ENCODE data around the gene NLRP9. TPM values are rescaled to one million over a fixed set of nuclear protein-coding genes. Genes with fewer than 3 reads are reported as not detected.
"Not testable (repeated sequence)": the region's sequence is repeated elsewhere in the genome, so short reads cannot be mapped to it uniquely, and the experiment has no call there.

NLRP9 gene
- total and polyA plus RNA-seq, 5 donors from 2014 or later: not detected

DNA sequence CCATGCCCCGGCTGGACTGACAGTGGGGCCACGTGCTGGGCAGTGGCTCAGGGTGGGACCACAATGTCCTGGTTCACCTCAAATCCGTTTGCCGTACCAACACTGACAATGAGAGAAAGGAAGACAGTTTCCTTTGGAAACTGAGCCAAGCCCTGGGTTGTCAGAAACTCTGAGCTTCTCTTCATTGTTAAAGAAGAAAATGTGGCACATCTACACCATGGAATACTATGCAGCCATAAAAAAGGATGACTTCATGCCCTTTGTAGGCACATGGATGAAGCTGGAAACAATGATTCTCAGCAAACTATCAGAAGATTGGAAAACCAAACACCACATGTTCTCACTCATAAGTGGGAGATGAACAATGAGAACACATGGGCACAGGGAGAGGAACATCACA is 18.6 kb upstream of the NLRP9 start:
- H3K9me3 ChIP-seq (ENCODE audit: control insufficient read depth in 2 of 2, low read length in 2 of 2); H3K27ac ChIP-seq (ENCODE audit: insufficient read depth, low read length, poor library complexity, severe bottlenecking); H3K27me3 ChIP-seq (ENCODE audit: control insufficient read depth, insufficient read depth, low read length); H3K4me3 ChIP-seq (ENCODE audit: low read depth, low read length); H3K4me1 Mint-ChIP-seq; H3K9me3 Mint-ChIP-seq; DNase-seq; H3K36me3 ChIP-seq (ENCODE audit: control insufficient read depth, insufficient read depth, low read length); ATAC-seq (ENCODE audit: low read depth in 2 of 2); H3K27ac Mint-ChIP-seq; H3K4me1 ChIP-seq (ENCODE audit: control insufficient read depth, insufficient read depth, low read length, poor library complexity, severe bottlenecking); H3K4me3 Mint-ChIP-seq; H3K36me3 Mint-ChIP-seq; H3K27me3 Mint-ChIP-seq: not testable (repeated sequence)

DNA sequence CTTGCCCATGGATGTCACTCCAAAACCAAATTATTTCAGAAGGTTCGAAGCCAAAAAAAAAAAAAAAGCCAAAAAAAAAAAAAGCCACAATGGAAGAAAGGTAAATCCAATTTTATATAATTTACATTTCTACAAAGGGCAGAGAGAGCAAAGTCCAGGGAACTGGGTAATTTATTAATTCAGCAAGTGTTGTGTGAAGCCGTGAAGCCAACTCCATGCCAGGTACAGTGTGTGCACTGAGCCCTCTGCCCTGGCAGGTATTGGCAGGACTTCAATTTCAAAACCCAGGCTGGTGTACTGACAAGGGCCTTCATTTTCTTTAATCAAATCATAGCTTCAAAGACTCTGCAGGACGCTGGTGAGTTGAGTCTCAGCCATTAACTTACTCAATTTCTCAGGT is 15.2 kb upstream of the NLRP9 start:
- no peak for DNase-seq
- no peaks in the 10 kb centered on the region for H3K4me1 Mint-ChIP-seq
- H3K9me3 Mint-ChIP-seq: peaks cover 0 to 4% (median 2%) of the 10 kb centered on the region in 7 donors
- H3K27ac ChIP-seq (ENCODE audit: insufficient read depth, low read length, poor library complexity, severe bottlenecking): no peak overlapping the region
- no peak overlapping the region for H3K27ac Mint-ChIP-seq
- no peaks in the 10 kb centered on the region for H3K4me1 ChIP-seq (ENCODE audit: control insufficient read depth, insufficient read depth, low read length, poor library complexity, severe bottlenecking)
- H3K4me3 Mint-ChIP-seq: no peak overlapping the region
- H3K36me3 ChIP-seq (ENCODE audit: control insufficient read depth, insufficient read depth, low read length): no peaks in the 10 kb centered on the region
- ATAC-seq (ENCODE audit: low read depth in 2 of 2): no peak
- no peaks in the 10 kb centered on the region for H3K27me3 ChIP-seq (ENCODE audit: control insufficient read depth, insufficient read depth, low read length)
- H3K27me3 Mint-ChIP-seq: no peaks in the 10 kb centered on the region
- H3K9me3 ChIP-seq (ENCODE audit: control insufficient read depth in 2 of 2, low read length in 2 of 2): no peaks in the 10 kb centered on the region
- no peak overlapping the region for H3K4me3 ChIP-seq (ENCODE audit: low read depth, low read length)
- H3K36me3 Mint-ChIP-seq: no peaks in the 10 kb centered on the region

DNA sequence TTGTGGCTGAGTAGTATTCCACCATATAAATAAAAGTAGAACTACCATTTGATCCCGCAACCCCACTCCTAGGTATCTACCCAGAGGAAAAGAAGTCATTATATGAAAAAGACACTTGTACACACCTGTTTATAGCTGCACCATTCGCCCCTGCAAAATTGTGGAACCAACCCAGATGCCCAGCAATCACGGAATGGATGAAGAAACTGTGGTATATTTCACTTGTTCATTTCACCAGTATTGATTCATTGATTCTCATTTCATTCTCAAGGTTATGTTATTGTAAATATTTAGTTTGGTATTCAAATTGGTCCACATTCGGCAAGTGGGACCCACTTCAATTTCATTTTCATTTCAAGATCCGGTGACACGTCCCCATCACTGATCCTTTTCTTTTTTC is 12.5 kb upstream of the NLRP9 start:
- Histone ChIP-seq H3K27ac (ENCODE audit: insufficient read depth, low read length, poor library complexity, severe bottlenecking) (no peak overlapping the region), H3K9me3 (ENCODE audit: control insufficient read depth in 2 of 2, low read length in 2 of 2) (no peaks in the 10 kb centered on the region), H3K4me3 (ENCODE audit: low read depth, low read length) (no peak overlapping the region), H3K36me3 (ENCODE audit: control insufficient read depth, insufficient read depth, low read length) (no peaks in the 10 kb centered on the region), H3K4me1 (ENCODE audit: control insufficient read depth, insufficient read depth, low read length, poor library complexity, severe bottlenecking) (no peaks in the 10 kb centered on the region), H3K27me3 (ENCODE audit: control insufficient read depth, insufficient read depth, low read length) (no peaks in the 10 kb centered on the region)
- H3K9me3 Mint-ChIP-seq: peaks cover 0 to 3% (median 0%) of the 10 kb centered on the region in 7 donors
- ATAC-seq (ENCODE audit: low read depth in 2 of 2) (no peak), DNase-seq (no peak)
- H3K27me3 Mint-ChIP-seq: no peaks in the 10 kb centered on the region
- no peaks in the 10 kb centered on the region for H3K36me3 Mint-ChIP-seq
- no peak overlapping the region for H3K4me3 Mint-ChIP-seq
- H3K27ac Mint-ChIP-seq: no peak overlapping the region
- H3K4me1 Mint-ChIP-seq: no peaks in the 10 kb centered on the region

DNA sequence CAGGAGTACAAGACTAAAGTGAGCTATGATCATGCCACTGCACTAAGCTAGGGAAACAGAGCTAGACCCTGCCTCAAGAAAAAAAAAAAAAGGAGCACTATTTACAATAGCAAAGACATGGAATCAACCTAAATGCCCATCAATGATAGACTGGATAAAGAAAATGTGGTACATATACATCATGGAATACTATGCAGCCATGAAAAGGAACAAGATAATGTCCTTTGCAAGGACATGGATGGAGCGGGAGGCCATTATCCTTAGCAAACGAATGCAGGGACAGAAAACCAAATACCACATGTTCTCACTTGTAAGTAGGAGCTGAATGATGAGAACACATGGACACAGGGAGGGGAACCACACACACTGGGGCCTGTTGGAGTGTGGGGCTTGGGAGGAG is 7.8 kb downstream of the NLRP9 start:
- H3K27me3 ChIP-seq (ENCODE audit: control insufficient read depth, insufficient read depth, low read length); H3K27ac ChIP-seq (ENCODE audit: insufficient read depth, low read length, poor library complexity, severe bottlenecking); H3K27ac Mint-ChIP-seq; H3K4me3 Mint-ChIP-seq; H3K4me1 ChIP-seq (ENCODE audit: control insufficient read depth, insufficient read depth, low read length, poor library complexity, severe bottlenecking); H3K4me1 Mint-ChIP-seq; H3K4me3 ChIP-seq (ENCODE audit: low read depth, low read length); H3K36me3 Mint-ChIP-seq; H3K36me3 ChIP-seq (ENCODE audit: control insufficient read depth, insufficient read depth, low read length); H3K9me3 Mint-ChIP-seq; ATAC-seq (ENCODE audit: low read depth in 2 of 2); H3K9me3 ChIP-seq (ENCODE audit: control insufficient read depth in 2 of 2, low read length in 2 of 2); DNase-seq: not testable (repeated sequence)
- peaks cover 14% of the 10 kb centered on the region for H3K27me3 Mint-ChIP-seq

DNA sequence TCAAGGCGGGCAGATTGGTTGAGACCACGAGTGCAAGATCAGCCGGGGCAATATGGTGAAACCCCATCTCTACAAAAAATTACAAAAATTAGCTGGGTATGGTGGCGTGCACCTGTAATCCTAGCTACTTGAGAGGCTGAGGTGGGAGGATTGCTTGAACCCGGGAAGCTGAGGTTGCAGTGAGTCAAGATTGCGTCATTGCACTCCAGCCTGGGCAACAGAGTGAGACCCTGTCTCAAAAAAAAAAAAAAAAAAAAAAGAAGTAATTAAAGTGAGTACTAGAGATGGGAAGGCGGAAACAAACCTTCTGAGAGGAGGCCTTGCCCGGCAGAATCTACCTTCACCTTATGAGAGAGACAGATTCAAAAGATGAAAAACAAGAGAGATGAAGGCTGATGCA is 14.7 kb downstream of the NLRP9 start:
- H3K36me3 Mint-ChIP-seq: no peaks in the 10 kb centered on the region
- DNase-seq (no peak), ATAC-seq (ENCODE audit: low read depth in 2 of 2) (no peak)
- Histone ChIP-seq H3K27ac (ENCODE audit: insufficient read depth, low read length, poor library complexity, severe bottlenecking) (no peak overlapping the region), H3K27me3 (ENCODE audit: control insufficient read depth, insufficient read depth, low read length) (no peaks in the 10 kb centered on the region), H3K36me3 (ENCODE audit: control insufficient read depth, insufficient read depth, low read length) (no peaks in the 10 kb centered on the region), H3K4me3 (ENCODE audit: low read depth, low read length) (no peak overlapping the region), H3K9me3 (ENCODE audit: control insufficient read depth in 2 of 2, low read length in 2 of 2) (peaks cover 5 to 11% of the 10 kb centered on the region in 2 experiments), H3K4me1 (ENCODE audit: control insufficient read depth, insufficient read depth, low read length, poor library complexity, severe bottlenecking) (no peaks in the 10 kb centered on the region)
- H3K4me3 Mint-ChIP-seq: no peak overlapping the region
- peaks cover 0 to 22% (median 14%) of the 10 kb centered on the region in 7 donors for H3K9me3 Mint-ChIP-seq
- H3K4me1 Mint-ChIP-seq: no peaks in the 10 kb centered on the region
- peaks cover 27% of the 10 kb centered on the region for H3K27me3 Mint-ChIP-seq
- H3K27ac Mint-ChIP-seq: no peak overlapping the region

DNA sequence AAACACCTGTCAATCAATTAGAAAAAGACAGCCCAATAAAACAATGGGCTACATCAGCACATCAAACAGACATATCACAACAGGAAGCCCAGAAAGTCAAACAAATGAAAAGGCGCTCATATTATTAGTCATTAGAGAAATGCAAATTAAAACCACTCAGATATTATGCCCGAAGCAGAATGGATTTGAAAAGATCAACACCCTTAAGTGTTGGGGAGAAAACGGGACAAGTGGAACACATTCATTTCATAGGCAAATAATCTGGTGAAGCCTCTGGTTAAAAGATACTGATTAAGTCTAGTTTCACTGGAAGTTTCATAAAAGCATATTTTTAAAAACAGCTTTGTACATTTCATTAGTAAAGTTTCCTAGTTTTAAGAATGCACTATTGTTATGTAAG is 17.4 kb downstream of the NLRP9 start:
- H3K9me3 Mint-ChIP-seq: peaks cover 0 to 22% (median 14%) of the 10 kb centered on the region in 7 donors
- H3K36me3 ChIP-seq (ENCODE audit: control insufficient read depth, insufficient read depth, low read length): no peaks in the 10 kb centered on the region
- H3K27ac ChIP-seq (ENCODE audit: insufficient read depth, low read length, poor library complexity, severe bottlenecking): no peak overlapping the region
- no peak for DNase-seq
- no peaks in the 10 kb centered on the region for H3K4me1 ChIP-seq (ENCODE audit: control insufficient read depth, insufficient read depth, low read length, poor library complexity, severe bottlenecking)
- peaks cover 5 to 11% of the 10 kb centered on the region in 2 experiments for H3K9me3 ChIP-seq (ENCODE audit: control insufficient read depth in 2 of 2, low read length in 2 of 2)
- H3K36me3 Mint-ChIP-seq: no peaks in the 10 kb centered on the region
- ATAC-seq (ENCODE audit: low read depth in 2 of 2): no peak
- H3K4me3 Mint-ChIP-seq: no peak overlapping the region
- H3K27ac Mint-ChIP-seq: no peak overlapping the region
- H3K4me1 Mint-ChIP-seq: no peaks in the 10 kb centered on the region
- no peak overlapping the region for H3K4me3 ChIP-seq (ENCODE audit: low read depth, low read length)
- no peaks in the 10 kb centered on the region for H3K27me3 ChIP-seq (ENCODE audit: control insufficient read depth, insufficient read depth, low read length)
- H3K27me3 Mint-ChIP-seq: peaks cover 14% of the 10 kb centered on the region

DNA sequence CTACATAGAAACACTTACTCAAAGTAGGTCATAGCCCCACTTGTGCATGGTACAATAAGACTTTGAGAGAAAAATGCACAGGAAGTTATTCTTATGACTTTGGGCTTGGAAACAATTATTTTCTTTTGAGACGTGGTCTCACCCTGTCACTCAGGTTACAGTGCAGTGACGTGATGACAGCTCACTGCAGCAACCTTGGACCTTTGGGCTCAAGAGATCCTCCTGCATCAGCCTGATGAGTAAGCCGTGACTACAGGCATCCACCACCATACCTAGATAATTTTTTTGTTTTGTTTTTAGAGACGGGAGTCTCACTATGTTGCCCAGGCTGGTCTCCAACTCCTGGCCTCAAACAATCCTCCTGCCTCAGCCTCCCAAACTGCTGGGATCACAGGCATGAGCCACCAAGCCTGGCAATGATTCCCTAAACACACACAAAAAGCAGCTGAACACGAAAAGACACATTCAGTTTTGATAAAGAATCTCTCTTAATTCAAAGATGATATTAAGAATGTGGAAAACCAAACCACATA is 17.9 kb downstream of the NLRP9 start:
- Mint-ChIP-seq H3K27me3 (peaks cover 14% of the 10 kb centered on the region), H3K4me3 (no peak overlapping the region)
- ATAC-seq (ENCODE audit: low read depth in 2 of 2): no peak

DNA sequence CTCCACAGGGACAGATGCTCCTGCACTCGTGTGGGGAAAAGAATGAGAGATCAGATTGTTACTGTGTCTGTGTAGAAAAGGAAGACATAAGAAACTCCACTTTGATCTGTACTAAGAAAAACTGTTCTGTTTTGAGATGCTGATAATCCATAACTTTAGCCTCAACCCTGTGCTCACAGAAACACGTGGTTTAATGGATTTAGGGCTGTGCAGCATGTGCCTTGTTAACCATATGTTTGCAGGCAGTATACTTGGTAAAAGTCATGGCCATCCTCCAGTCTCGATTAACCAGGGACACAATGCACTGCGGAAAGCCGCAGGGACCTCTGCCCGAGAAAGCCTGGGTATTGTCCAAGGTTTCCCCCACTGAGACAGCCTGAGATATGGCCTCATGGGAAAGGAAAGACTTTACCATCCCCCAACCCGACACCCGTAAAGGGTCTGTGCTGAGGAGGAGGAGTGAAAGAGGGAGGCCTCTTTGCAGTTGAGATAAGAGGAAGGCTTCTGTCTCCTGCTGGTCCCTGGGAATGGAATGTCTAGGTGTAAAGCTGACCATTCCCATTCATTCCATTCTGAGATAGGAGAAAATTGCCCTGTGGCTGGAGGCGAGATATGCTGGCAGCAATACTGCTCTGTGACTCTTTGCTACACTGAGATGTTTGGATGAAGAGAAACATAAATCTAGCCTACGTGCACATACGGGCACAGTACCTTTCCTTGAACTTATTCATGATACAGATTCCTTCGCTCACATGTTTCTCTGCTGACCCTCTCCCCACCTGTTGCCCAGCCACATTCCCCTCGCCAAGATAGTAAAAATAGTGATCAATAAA is 20.1 kb downstream of the NLRP9 start:
- H3K4me1 Mint-ChIP-seq; H3K27ac Mint-ChIP-seq; H3K27ac ChIP-seq (ENCODE audit: insufficient read depth, low read length, poor library complexity, severe bottlenecking); H3K27me3 ChIP-seq (ENCODE audit: control insufficient read depth, insufficient read depth, low read length); H3K4me3 ChIP-seq (ENCODE audit: low read depth, low read length); H3K36me3 ChIP-seq (ENCODE audit: control insufficient read depth, insufficient read depth, low read length); ATAC-seq (ENCODE audit: low read depth in 2 of 2); DNase-seq; H3K36me3 Mint-ChIP-seq; H3K4me3 Mint-ChIP-seq; H3K4me1 ChIP-seq (ENCODE audit: control insufficient read depth, insufficient read depth, low read length, poor library complexity, severe bottlenecking): not testable (repeated sequence)
- H3K9me3 ChIP-seq (ENCODE audit: control insufficient read depth in 2 of 2, low read length in 2 of 2): peaks cover 5 to 11% of the 10 kb centered on the region in 2 experiments
- Mint-ChIP-seq H3K9me3 (peaks cover 0 to 23% (median 14%) of the 10 kb centered on the region in 7 donors), H3K27me3 (peaks cover 14% of the 10 kb centered on the region)

More for the DNA sequence above, 17.9 kb downstream of the NLRP9 start:
- no peak for DNase-seq
- Mint-ChIP-seq H3K9me3 (peaks cover 0 to 22% (median 14%) of the 10 kb centered on the region in 7 donors), H3K4me1 (no peaks in the 10 kb centered on the region), H3K36me3 (no peaks in the 10 kb centered on the region), H3K27ac (no peak overlapping the region)
- peaks cover 5 to 11% of the 10 kb centered on the region in 2 experiments for H3K9me3 ChIP-seq (ENCODE audit: control insufficient read depth in 2 of 2, low read length in 2 of 2)
- no peaks in the 10 kb centered on the region for H3K36me3 ChIP-seq (ENCODE audit: control insufficient read depth, insufficient read depth, low read length)
- H3K4me3 ChIP-seq (ENCODE audit: low read depth, low read length): no peak overlapping the region
- H3K4me1 ChIP-seq (ENCODE audit: control insufficient read depth, insufficient read depth, low read length, poor library complexity, severe bottlenecking): no peaks in the 10 kb centered on the region
- H3K27ac ChIP-seq (ENCODE audit: insufficient read depth, low read length, poor library complexity, severe bottlenecking): no peak overlapping the region
- H3K27me3 ChIP-seq (ENCODE audit: control insufficient read depth, insufficient read depth, low read length): no peaks in the 10 kb centered on the region

All from CD4-positive, CD25-positive, alpha-beta regulatory T cell (primary cell).